Thymus (tissue), 11 donors: ENCODE data around the gene ARHGAP21. TPM values are rescaled to one million over a fixed set of nuclear protein-coding genes. Genes with fewer than 3 reads are reported as not detected.
"Not testable (repeated sequence)": the region's sequence is repeated elsewhere in the genome, so short reads cannot be mapped to it uniquely, and the experiment has no call there.

ENCODE experiments used
- DNase-seq, 9 donors: peaks; one replicate each; pipeline ENCODE4 v3.0.0-alpha.2; 2013; ENCODE audit warnings: low spot score in 9 of 9, low read depth in 6 of 9, missing footprints in 1 of 9
- H3K27ac ChIP-seq, 2 donors: one replicate each; pipeline ENCODE4 v1.5.1; 2013; ENCODE audit warnings: control low read depth in 1 of 2, low read depth in 1 of 2, low read length in 1 of 2, mild to moderate bottlenecking in 1 of 2, moderate library complexity in 1 of 2
- H3K27me3 ChIP-seq, 2 donors: one replicate each; pipeline ENCODE4 v1.5.1; 2013; ENCODE audit warnings: low read length in 1 of 2; ENCODE audit not compliant: control insufficient read depth in 2 of 2, insufficient read depth in 1 of 2
- H3K36me3 ChIP-seq, 2 donors: one replicate each; pipeline ENCODE4 v1.5.1; 2013; ENCODE audit warnings: low read length in 1 of 2, mild to moderate bottlenecking in 1 of 2, moderate library complexity in 1 of 2; ENCODE audit not compliant: control insufficient read depth in 2 of 2, insufficient read depth in 2 of 2
- H3K4me1 ChIP-seq, 2 donors: one replicate each; pipeline ENCODE4 v1.5.1; 2013; ENCODE audit warnings: low read length in 2 of 2; ENCODE audit not compliant: control insufficient read depth in 2 of 2, insufficient read depth in 2 of 2
- H3K4me3 ChIP-seq, 2 donors: one replicate each; pipeline ENCODE4 v1.5.1; 2013; ENCODE audit warnings: low read length in 2 of 2, control low read depth in 1 of 2, mild to moderate bottlenecking in 1 of 2
- H3K9me3 ChIP-seq, 2 donors: one replicate each; pipeline ENCODE4 v1.5.1; 2013; ENCODE audit warnings: low read length in 1 of 2, mild to moderate bottlenecking in 1 of 2; ENCODE audit not compliant: control insufficient read depth in 2 of 2, insufficient read depth in 1 of 2
- WGBS: extraction: QIAGEN DNeasy Blood & Tissue Kit; methylation state at CpG from one replicate; pipeline ENCODE4 v1.1.7; 2013; 5-methylcytosine and 5-hydroxymethylcytosine counted together
- polyA plus RNA-seq: library from polyadenylated mRNA; stranded (reverse); fragments of 200-250 nt; gene quantifications from one replicate; pipeline ENCODE4 v1.2.3, GENCODE V29; 2013
- total RNA-seq: library from RNA; stranded (reverse); fragments of 120-200 nt; gene quantifications from one replicate; pipeline ENCODE4 v1.2.4, GENCODE V29; 2013
- donor health status: healthy.

ARHGAP21 gene
- total and polyA plus RNA-seq, 2 donors, result 20.4 to 23.7 TPM

- H3K9me3 ChIP-seq, result no peaks in the 10 kb centered on the region
- H3K27me3 ChIP-seq, result no peaks in the 10 kb centered on the region
- H3K4me3 ChIP-seq, result no peak overlapping the region
- WGBS, result 97% methylated on average over 1 of the region's 1 CpG
- no peak overlapping the region for H3K27ac ChIP-seq
- H3K4me1 ChIP-seq, result no peaks in the 10 kb centered on the region
- H3K36me3 ChIP-seq, result no peaks in the 10 kb centered on the region
- no peak for DNase-seq
These were observed 84.6 kb downstream of the ARHGAP21 start for GRCh38 chr10:24639124-24639523.

GRCh38 chr10:24625778-24626177 is 97.9 kb downstream of the ARHGAP21 start:
- Histone ChIP-seq H3K36me3 (no peaks in the 10 kb centered on the region), H3K4me3 (no peak overlapping the region), H3K27me3 (no peaks in the 10 kb centered on the region), H3K27ac (no peak overlapping the region), H3K4me1 (peaks cover 0 to 2% of the 10 kb centered on the region in 2 donors), H3K9me3 (no peaks in the 10 kb centered on the region)
- DNase-seq, result no peak
- 97% methylated on average over 4 of the region's 4 CpGs for WGBS

DNA sequence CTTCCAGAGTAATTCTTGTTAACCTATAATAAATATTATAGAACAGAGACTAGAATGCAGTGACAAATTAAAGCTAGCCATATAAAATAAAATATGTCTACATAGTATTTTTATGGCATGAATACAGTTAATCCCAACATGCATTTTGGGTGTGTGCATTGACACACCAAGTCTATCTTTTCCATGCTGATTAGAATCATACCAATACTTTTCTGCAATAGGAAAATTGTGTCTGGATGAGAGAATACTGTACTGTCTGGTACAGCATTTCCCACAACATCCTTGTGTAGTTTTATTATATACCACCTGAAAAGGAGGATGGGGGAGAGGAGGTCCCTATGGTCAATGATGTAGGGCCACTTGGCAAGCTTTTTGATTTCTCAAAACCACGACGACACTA is 100.3 kb downstream of the ARHGAP21 start:
- Histone ChIP-seq H3K4me3 (no peak overlapping the region), H3K27me3 (no peaks in the 10 kb centered on the region), H3K4me1 (peaks cover 0 to 6% of the 10 kb centered on the region in 2 donors), H3K36me3 (no peaks in the 10 kb centered on the region), H3K27ac (no peak overlapping the region), H3K9me3 (no peaks in the 10 kb centered on the region)
- WGBS, result 90% methylated on average over 2 of the region's 2 CpGs
- DNase-seq, result no peak

GRCh38 chr10:24622781-24623301 is 100.8 kb downstream of the ARHGAP21 start:
- Histone ChIP-seq H3K27ac (peak overlapping the region in 1 of 2 donors; percentile 71), H3K36me3 (no peaks in the 10 kb centered on the region), H3K4me1 (peaks cover 0 to 6% of the 10 kb centered on the region in 2 donors), H3K9me3 (no peaks in the 10 kb centered on the region), H3K27me3 (no peaks in the 10 kb centered on the region), H3K4me3 (no peak overlapping the region)
- DNase-seq, result peak in 6 of 9 donors; percentile 23 to 72 (median 44)
- WGBS, result 4% methylated on average over 4 of the region's 4 CpGs

DNA sequence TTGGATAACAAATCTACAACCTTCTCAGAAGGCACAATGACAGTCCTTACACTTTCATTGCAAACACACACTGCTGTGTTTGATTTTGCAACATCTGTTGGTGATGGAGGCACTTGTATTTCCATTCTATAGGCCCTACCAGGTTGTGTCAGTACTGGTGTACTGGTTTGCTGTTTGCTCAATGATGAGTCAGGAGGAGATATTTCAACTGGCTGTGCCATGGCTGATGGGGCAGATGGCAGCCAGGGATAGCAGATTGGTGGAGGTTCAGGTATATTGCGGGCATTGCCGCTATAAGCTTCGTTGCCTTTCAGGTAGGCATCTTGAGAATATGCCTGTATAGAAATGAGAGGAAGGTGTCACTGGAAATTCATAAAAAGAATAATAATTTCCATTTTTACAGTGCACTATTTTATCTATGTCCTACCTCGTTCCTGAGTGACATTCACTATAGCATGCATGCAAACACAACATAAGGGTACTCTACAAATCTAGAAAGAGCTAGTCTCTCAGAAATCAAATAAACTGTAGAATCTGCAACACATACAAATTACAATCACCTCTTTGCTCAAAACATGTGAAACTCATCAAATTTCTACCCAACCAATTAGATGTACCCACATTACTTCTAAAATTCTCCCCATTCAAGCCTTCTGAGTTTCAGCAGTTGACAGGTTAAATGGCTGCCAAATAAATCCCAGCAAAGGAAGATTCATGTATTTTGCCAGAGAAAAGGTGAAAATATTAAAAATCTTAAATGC is 102.5 kb downstream of the ARHGAP21 start:
- not testable (repeated sequence) for H3K36me3 ChIP-seq, H3K4me1 ChIP-seq, H3K9me3 ChIP-seq, DNase-seq, H3K27ac ChIP-seq, H3K4me3 ChIP-seq, H3K27me3 ChIP-seq
- 97% methylated on average over 4 of the region's 4 CpGs for WGBS

GRCh38 chr10:24619994-24620310 is 103.7 kb downstream of the ARHGAP21 start:
- not testable (repeated sequence) for H3K4me3 ChIP-seq, H3K27me3 ChIP-seq, DNase-seq, H3K36me3 ChIP-seq, H3K9me3 ChIP-seq, H3K4me1 ChIP-seq, H3K27ac ChIP-seq
- WGBS, result 95% methylated on average over 8 of the region's 8 CpGs

DNA sequence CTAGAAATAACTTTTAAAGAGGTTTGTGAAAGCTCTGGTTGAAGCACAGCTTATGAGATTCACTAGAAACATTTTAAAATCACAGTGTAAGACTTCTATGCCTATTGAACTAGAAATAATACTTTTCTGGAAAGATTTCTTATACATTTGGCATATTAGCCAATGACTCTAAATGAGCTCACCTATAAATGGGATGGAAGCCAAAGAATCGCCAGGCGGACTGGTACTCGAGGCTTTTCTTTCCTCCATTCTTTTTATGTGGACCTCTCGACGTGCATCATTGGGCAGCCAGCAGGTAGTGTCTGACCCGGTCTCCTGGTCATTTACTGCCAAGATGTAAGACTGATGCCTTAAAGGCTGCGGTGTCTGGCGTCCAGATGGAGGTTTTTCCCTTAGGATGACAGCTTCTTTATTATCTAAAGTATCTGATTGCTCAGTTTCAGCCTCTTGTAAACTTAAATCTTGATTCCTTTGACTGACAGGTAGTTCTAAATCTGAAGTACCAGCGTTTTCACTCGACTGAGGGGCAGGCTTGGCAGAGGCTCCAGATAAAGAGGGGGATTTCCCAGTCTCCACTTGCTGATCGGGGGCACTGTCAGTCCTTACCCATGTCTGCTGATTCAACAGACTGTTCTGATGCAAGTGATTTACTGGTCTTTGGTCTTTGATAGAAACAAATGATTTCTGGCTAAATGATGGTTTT is 104.2 kb downstream of the ARHGAP21 start:
- H3K27me3 ChIP-seq, H3K36me3 ChIP-seq, DNase-seq, H3K4me1 ChIP-seq, H3K9me3 ChIP-seq, H3K4me3 ChIP-seq, H3K27ac ChIP-seq: not testable (repeated sequence)
- 92% methylated on average over 11 of the region's 11 CpGs for WGBS

GRCh38 chr10:24618401-24618800 is 105.3 kb downstream of the ARHGAP21 start:
- Histone ChIP-seq H3K9me3 (no peaks in the 10 kb centered on the region), H3K36me3 (no peaks in the 10 kb centered on the region), H3K27me3 (no peaks in the 10 kb centered on the region), H3K4me1 (peaks cover 0 to 4% of the 10 kb centered on the region in 2 donors), H3K4me3 (no peak overlapping the region), H3K27ac (peak overlapping the region; percentile 3 to 7)
- WGBS, result 91% methylated on average over 5 of the region's 5 CpGs
- peak in 2 of 9 donors; percentile 5 to 15 for DNase-seq

DNA sequence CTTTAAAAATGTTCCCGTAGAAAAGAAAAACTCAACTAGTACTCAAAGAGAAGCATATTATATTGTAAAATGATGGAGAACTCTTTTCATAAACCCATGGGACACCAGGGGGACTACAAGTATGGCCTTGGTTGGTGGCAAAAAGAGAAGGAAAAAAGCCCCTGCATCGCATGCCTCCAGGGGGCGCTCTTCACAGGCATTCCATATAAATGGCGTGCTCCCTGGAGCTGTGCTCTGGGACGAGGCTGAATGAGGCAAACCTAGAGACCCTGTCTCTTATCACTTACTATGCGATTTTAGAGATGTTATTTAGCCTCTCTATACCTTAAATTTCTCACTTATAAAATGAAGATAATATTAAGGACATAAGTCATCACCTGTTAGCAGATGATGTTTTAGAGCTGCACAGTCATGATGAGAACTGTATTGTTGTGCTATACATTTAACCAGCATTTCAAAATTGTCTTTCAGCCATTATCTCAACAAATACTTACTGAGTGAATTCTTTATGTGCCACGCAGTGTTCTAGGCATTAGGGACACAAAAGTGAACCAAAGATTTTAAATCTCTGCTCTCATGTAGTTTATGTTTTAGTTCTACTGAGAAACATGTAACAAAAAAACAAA is 105.8 kb downstream of the ARHGAP21 start:
- 76% methylated on average over 7 of the region's 7 CpGs for WGBS
- no peaks in the 10 kb centered on the region for H3K36me3 ChIP-seq

More for the DNA sequence above, 105.8 kb downstream of the ARHGAP21 start:
- no peak overlapping the region for H3K4me3 ChIP-seq
- DNase-seq, result peak in 4 of 9 donors; percentile 18 to 50 (median 30)
- H3K27ac ChIP-seq, result no peak overlapping the region
- peaks cover 0 to 4% of the 10 kb centered on the region in 2 donors for H3K4me1 ChIP-seq
- H3K9me3 ChIP-seq, result no peaks in the 10 kb centered on the region
- no peaks in the 10 kb centered on the region for H3K27me3 ChIP-seq
